ENCODE measurements around the gene ZNF503.
"Not testable (repeated sequence)": the region's sequence is repeated elsewhere in the genome, so short reads cannot be mapped to it uniquely, and the experiment has no call there.

Gene ZNF503

DNA sequence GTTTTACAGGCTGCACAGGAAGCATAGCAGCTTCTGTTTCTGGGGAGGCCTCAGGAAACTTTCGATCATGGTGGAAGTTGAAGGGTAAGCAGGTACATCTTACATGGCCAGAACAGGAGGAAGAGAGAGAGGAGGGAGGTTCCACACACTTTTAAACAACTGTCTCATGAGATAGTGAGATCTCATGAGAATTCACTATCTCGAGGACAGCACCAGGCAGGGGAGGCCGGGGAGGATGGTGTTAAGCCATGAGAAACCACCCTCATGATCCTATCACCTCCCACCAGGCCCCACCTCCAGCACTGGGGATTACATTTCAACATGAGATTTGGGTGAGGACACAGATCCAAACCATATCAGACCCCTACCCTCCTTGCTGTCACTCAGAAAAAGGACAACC lies 23.7 kb downstream of the ZNF503 start:
- no peak for DNase-seq (ENCODE audit: low read depth)
- H3K4me3 ChIP-seq (ENCODE audit: low read depth, low read length), result no peak overlapping the region
- TF ChIP-seq, protein P1, sequence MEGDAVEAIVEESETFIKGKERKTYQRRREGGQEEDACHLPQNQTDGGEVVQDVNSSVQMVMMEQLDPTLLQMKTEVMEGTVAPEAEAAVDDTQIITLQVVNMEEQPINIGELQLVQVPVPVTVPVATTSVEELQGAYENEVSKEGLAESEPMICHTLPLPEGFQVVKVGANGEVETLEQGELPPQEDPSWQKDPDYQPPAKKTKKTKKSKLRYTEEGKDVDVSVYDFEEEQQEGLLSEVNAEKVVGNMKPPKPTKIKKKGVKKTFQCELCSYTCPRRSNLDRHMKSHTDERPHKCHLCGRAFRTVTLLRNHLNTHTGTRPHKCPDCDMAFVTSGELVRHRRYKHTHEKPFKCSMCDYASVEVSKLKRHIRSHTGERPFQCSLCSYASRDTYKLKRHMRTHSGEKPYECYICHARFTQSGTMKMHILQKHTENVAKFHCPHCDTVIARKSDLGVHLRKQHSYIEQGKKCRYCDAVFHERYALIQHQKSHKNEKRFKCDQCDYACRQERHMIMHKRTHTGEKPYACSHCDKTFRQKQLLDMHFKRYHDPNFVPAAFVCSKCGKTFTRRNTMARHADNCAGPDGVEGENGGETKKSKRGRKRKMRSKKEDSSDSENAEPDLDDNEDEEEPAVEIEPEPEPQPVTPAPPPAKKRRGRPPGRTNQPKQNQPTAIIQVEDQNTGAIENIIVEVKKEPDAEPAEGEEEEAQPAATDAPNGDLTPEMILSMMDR (IDR thresholded peaks at IDR 0.05; ENCODE audit: insufficient read depth, low read depth, low read length, missing control alignments), result no peak

DNA sequence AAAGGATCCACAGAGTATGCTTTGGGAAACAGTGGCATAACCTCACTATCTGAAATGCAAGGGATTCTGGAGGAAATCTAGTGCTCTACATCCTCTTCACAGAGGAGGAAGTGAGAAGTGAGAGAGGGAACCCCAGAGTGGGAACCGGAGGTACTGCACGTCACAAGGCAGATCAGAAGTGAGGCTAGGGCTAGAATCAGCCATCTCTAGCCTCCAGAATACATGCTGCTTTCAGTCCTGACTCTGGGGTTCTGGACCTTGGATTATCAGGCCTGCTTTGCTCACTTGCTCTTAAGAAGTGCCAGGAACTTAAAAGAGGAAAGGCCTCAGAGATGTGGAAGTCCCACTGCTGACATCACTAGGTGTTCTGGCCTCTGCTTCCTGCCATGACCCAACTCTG lies 25.7 kb downstream of the ZNF503 start:
- DNase-seq (ENCODE audit: low read depth), result peak; percentile 34
- H3K4me3 ChIP-seq (ENCODE audit: low read depth, low read length), result no peak overlapping the region
- TF ChIP-seq, protein P1 (IDR thresholded peaks at IDR 0.05; ENCODE audit: insufficient read depth, low read depth, low read length, missing control alignments), result no peak

DNA sequence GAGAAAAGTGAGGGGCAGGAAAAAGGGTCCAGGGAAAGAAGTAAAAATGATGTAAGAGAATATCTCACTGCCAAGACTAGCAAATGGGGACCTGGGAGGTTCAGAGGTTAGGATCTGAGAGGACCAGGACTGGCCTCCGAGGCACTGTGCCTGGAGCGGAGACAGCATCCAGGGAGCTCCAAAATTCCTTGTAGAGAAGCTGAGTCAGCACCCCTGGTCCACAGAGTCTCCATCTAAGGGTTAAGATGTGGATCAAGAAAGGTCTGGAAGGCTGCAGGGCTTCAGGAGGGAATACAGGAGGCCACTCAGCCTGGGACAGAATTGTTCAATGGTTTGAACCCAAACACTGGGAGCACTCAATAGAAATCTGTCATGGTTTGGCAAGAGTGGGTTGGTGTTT lies 30.6 kb downstream of the ZNF503 start:
- TF ChIP-seq, protein P1 (IDR thresholded peaks at IDR 0.05; ENCODE audit: insufficient read depth, low read depth, low read length, missing control alignments), result no peak
- H3K4me3 ChIP-seq (ENCODE audit: low read depth, low read length), result no peak overlapping the region
- DNase-seq (ENCODE audit: low read depth), result no peak

DNA sequence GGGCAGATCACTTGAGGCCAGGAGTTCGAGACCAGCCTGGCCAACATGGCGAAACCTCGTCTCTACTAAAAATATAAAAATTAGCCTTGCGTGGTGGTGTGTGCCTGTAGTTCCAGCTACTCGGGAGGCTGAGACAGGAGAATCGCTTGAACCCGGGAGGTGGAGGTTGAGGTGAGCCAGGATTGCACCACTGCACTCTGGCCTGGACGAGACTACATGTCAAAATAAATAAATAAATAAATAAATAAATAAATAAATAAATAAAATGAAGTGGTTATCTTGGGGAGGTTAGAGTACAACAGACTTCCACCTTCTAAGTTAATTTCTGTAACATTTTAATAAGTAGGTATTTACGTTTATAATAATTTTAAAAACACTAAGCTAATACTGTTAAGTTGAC lies 31.7 kb downstream of the ZNF503 start:
- not testable (repeated sequence) for DNase-seq (ENCODE audit: low read depth); H3K4me3 ChIP-seq (ENCODE audit: low read depth, low read length)

DNA sequence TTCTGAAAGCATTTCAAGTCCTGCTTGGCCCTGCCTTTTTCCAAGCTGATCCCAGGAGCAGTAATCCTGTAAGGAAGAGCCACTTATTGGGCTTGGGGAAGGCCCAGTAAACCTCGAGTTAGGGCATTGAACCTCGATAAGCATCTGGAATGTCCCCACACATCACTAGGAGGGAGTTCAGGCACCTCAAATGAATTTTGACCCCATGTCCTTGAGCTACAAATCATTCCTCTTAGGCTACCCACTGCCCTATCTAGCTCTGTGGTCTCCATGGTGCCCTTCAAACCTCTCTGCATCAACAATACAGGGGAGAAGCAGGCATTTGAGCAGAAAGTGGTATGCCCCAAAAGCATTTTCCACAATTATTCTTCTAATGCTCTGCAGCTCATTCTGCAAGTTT lies 33.7 kb downstream of the ZNF503 start:
- H3K4me3 ChIP-seq (ENCODE audit: low read depth, low read length), result no peak overlapping the region
- TF ChIP-seq, protein P1 (IDR thresholded peaks at IDR 0.05; ENCODE audit: insufficient read depth, low read depth, low read length, missing control alignments), result no peak
- no peak for DNase-seq (ENCODE audit: low read depth)

DNA sequence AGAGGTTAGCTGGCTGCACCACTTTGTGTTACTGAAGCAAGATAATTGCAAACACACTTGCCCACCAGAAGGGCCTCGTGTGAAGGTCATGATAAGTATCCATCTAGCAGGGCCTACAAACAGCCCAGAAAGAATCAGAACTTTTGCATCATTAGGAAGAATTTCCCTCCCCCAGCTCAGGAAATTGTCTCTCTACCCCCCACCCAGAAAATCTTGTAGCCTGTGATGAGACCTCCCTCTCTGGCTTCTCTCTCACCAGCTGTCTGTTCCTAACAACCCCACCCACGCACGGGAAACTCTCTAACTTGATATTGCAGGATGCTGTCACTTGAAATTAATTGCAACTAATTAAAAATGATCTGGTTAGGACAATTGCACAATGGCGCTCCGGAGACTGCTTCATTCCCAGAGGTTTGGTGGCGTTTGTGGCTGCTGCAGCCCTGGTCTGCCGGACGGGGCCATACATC lies 34.5 kb downstream of the ZNF503 start:
- no peak overlapping the region for H3K4me3 ChIP-seq (ENCODE audit: low read depth, low read length)
- no peak for DNase-seq (ENCODE audit: low read depth)
- TF ChIP-seq, protein P1 (IDR thresholded peaks at IDR 0.05; ENCODE audit: insufficient read depth, low read depth, low read length, missing control alignments), result no peak

DNA sequence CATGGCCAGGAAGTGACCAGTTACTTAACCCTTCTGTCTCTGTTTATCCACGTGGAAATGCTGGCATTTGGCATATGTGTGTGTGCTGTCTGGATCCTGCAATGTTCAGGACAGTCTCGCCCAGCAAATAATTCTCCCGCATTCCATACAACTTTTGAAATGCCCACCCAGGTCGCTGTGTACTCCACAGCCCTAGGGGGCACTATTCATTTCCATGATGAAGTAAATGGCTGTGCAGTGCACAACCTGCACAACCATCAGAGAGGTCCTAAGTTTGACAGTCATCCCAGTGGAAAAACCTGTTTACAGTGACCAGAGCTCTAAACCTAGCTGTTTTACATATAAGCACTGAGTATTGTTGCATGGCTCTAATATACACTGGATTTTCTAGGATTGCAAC lies 38.1 kb downstream of the ZNF503 start:
- TF ChIP-seq, protein P1 (IDR thresholded peaks at IDR 0.05; ENCODE audit: insufficient read depth, low read depth, low read length, missing control alignments), result no peak
- DNase-seq (ENCODE audit: low read depth), result no peak
- H3K4me3 ChIP-seq (ENCODE audit: low read depth, low read length), result no peak overlapping the region

DNA sequence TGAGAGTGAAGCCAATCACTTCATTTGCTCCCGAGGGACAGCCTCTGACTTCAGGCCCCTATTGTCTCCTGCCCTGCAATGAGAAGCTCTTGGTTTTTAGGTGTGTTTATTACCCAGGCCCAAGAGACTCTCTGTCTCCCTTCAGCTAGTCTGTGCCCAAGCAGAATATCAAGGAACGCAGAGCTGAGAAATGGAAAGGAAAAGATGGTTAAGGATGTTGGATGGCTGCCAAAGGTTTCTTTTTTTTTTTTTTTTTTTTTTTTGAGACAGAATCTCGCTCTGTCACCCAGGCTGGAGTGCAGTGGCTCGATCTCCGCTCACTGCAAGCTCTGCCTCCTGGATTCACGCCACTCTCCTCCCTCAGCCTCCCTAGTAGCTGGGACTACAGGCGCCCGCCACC lies 41.7 kb downstream of the ZNF503 start:
- not testable (repeated sequence) for DNase-seq (ENCODE audit: low read depth); H3K4me3 ChIP-seq (ENCODE audit: low read depth, low read length)

Measured in GM12865 (cell line).